ENCODE measurements around the gene ANTXR1.

The ANTXR1 gene

GRCh38 chr2:69034845-69035244 lies 21.9 kb downstream of the ANTXR1 start:
- no peak for DNase-seq

GRCh38 chr2:69036926-69037325 lies 23.9 kb downstream of the ANTXR1 start:
- no peak for DNase-seq

- DNase-seq: no peak
Observed at GRCh38 chr2:69041214-69041613, 28.2 kb downstream of the ANTXR1 start.

- no peak for DNase-seq
Observed at GRCh38 chr2:69043736-69044400, 30.9 kb downstream of the ANTXR1 start.

- no peak for DNase-seq
Observed at GRCh38 chr2:69046221-69046662, 33.3 kb downstream of the ANTXR1 start.

- DNase-seq: no peak
Observed at GRCh38 chr2:69047625-69048145, 34.7 kb downstream of the ANTXR1 start.

- DNase-seq: no peak
Observed at GRCh38 chr2:69050802-69051201, 37.8 kb downstream of the ANTXR1 start.

GRCh38 chr2:69053416-69053965 lies 40.5 kb downstream of the ANTXR1 start:
- DNase-seq: no peak

GRCh38 chr2:69054431-69054830 lies 41.5 kb downstream of the ANTXR1 start:
- no peak for DNase-seq

- DNase-seq: no peak
Observed at GRCh38 chr2:69055688-69056470, 42.9 kb downstream of the ANTXR1 start.

- no peak for DNase-seq
Observed at GRCh38 chr2:69057660-69058059, 44.7 kb downstream of the ANTXR1 start.

- no peak for DNase-seq
Observed at GRCh38 chr2:69059731-69060290, 46.8 kb downstream of the ANTXR1 start.

- DNase-seq: no peak
Observed at GRCh38 chr2:69060938-69061501, 48.0 kb downstream of the ANTXR1 start.

- DNase-seq: no peak
Observed at GRCh38 chr2:69061525-69061924, 48.5 kb downstream of the ANTXR1 start.

GRCh38 chr2:69062307-69062962 lies 49.5 kb downstream of the ANTXR1 start:
- no peak for DNase-seq

GRCh38 chr2:69065735-69066336 lies 52.9 kb downstream of the ANTXR1 start:
- no peak for DNase-seq

- DNase-seq: no peak
Observed at GRCh38 chr2:69067026-69067630, 54.1 kb downstream of the ANTXR1 start.

- no peak for DNase-seq
Observed at GRCh38 chr2:69067866-69068265, 54.9 kb downstream of the ANTXR1 start.

- DNase-seq: no peak
Observed at GRCh38 chr2:69070969-69071368, 58.0 kb downstream of the ANTXR1 start.

- no peak for DNase-seq
Observed at GRCh38 chr2:69073928-69074570, 61.1 kb downstream of the ANTXR1 start.

GRCh38 chr2:69074918-69075317 lies 61.9 kb downstream of the ANTXR1 start:
- no peak for DNase-seq

Data from activated CD8-positive, alpha-beta memory T cell treated with anti-CD3 and anti-CD28 coated beads, Interleukin-2, amount 50 U/mL, for 48 hours (primary cell).